C4-2B (cell line): Measurements from ENCODE around the gene TMUB1.

ENCODE experiments used
- H3K27ac ChIP-seq: fragments of 450-650 bp; 2 replicates; pipeline ENCODE4 v1.5.1; 2017
- ZFX ChIP-seq: fragments of 450-650 bp; IDR thresholded peaks from 2 replicates; pipeline ENCODE4 v1.6.1; 2017
- TF ChIP-seq, protein P1 (sequence below): fragments of 450-650 bp; conservative IDR thresholded peaks from 2 replicates; pipeline ENCODE4 v1.5.1; 2017; ENCODE audit warnings: mild to moderate bottlenecking

Gene TMUB1

GRCh38 chr7:151040616-151041375, 42.5 kb downstream of the TMUB1 start:
- H3K27ac ChIP-seq: no peak overlapping the region
- TF ChIP-seq, protein P1, sequence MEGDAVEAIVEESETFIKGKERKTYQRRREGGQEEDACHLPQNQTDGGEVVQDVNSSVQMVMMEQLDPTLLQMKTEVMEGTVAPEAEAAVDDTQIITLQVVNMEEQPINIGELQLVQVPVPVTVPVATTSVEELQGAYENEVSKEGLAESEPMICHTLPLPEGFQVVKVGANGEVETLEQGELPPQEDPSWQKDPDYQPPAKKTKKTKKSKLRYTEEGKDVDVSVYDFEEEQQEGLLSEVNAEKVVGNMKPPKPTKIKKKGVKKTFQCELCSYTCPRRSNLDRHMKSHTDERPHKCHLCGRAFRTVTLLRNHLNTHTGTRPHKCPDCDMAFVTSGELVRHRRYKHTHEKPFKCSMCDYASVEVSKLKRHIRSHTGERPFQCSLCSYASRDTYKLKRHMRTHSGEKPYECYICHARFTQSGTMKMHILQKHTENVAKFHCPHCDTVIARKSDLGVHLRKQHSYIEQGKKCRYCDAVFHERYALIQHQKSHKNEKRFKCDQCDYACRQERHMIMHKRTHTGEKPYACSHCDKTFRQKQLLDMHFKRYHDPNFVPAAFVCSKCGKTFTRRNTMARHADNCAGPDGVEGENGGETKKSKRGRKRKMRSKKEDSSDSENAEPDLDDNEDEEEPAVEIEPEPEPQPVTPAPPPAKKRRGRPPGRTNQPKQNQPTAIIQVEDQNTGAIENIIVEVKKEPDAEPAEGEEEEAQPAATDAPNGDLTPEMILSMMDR: no peak
- TF ChIP-seq ZFX: no peak

- no peak overlapping the region for H3K27ac ChIP-seq
- TF ChIP-seq, protein P1: no peak
- TF ChIP-seq ZFX: no peak
Observed at GRCh38 chr7:151039850-151040548, 43.3 kb downstream of the TMUB1 start.

DNA sequence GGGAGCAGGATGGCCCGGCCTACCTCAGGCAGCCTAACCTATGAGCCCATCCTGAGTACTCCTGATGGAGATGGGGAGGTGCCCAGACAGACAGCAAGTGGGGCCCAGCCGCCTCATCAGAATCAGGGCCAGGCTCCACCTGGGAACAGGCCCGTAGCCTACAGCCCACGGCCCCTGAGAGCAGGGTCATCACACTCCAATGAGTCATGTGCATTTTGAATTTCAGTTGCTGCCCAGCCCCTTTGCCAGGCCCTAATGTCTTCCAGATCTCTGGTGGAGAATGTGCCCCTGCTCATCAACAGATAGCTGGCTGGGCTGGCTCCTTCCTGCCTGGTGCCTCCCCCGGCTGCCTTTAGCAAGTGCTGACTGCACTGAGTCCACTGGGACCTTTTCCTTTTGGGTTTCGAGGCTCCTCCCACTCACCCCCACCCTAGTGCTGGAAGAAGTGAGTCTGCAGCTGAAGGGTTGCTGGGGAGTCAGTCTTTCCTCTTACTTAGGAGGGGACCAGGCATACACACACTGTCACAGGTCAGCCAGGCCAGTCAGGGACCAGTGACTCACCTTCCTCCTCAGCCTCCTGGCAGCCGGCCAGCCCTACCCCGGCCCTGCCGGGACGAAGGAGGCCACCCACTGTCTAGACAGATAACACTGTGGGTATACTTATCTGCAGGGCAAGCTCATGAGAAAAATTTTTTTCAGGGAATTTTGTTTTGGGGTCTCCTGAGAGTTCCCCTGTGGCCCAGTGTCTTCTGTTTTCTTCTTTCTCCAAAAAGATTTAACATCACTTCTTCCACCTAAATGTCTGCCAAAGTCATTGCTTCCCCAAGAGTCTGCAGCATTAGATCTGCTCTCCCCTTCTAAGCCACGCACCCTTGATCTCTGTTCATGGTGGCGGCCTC, 44.1 kb downstream of the TMUB1 start:
- no peak for TF ChIP-seq ZFX
- TF ChIP-seq, protein P1: no peak
- no peak overlapping the region for H3K27ac ChIP-seq

GRCh38 chr7:151035902-151036301, 47.4 kb downstream of the TMUB1 start:
- TF ChIP-seq, protein P1: no peak
- no peak for TF ChIP-seq ZFX
- no peak overlapping the region for H3K27ac ChIP-seq

GRCh38 chr7:151035026-151035717, 48.1 kb downstream of the TMUB1 start:
- no peak overlapping the region for H3K27ac ChIP-seq
- no peak for TF ChIP-seq ZFX
- TF ChIP-seq, protein P1: no peak

GRCh38 chr7:151034312-151035025, 48.8 kb downstream of the TMUB1 start:
- no peak for TF ChIP-seq ZFX
- TF ChIP-seq, protein P1: no peak
- H3K27ac ChIP-seq: no peak overlapping the region
